BLaER1 (cell line): ENCODE data around the gene C22orf39.

Source experiments
- H3K27ac ChIP-seq: shearing (Covaris generic); formaldehyde crosslinking; 2 replicates; pipeline ENCODE4 v1.8.1; 2022
- H3K27me3 ChIP-seq: shearing (Covaris generic); formaldehyde crosslinking; 2 replicates; pipeline ENCODE4 v1.8.1; 2022
- H3K36me3 ChIP-seq: shearing (Covaris generic); formaldehyde crosslinking; 2 replicates; pipeline ENCODE4 v1.8.1; 2022
- H3K4me1 ChIP-seq: shearing (Covaris generic); formaldehyde crosslinking; 2 replicates; pipeline ENCODE4 v1.8.1; 2022
- H3K4me2 ChIP-seq: shearing (Covaris generic); formaldehyde crosslinking; 2 replicates; pipeline ENCODE4 v1.8.1; 2022
- H3K4me3 ChIP-seq: shearing (Covaris generic); formaldehyde crosslinking; 2 replicates; pipeline ENCODE4 v1.8.1; 2022
- H3K9ac ChIP-seq: shearing (Covaris generic); formaldehyde crosslinking; 2 replicates; pipeline ENCODE4 v1.8.1; 2022
- H3K9me3 ChIP-seq: shearing (Covaris generic); formaldehyde crosslinking; 2 replicates; pipeline ENCODE4 v1.8.1; 2022
- H4K20me1 ChIP-seq: shearing (Covaris generic); formaldehyde crosslinking; 2 replicates; pipeline ENCODE4 v1.8.1; 2022
- Cebpa-rat ChIP-seq: shearing (Covaris generic); IDR thresholded peaks from 2 replicates; pipeline ENCODE4 v1.8.1; 2022

C22orf39 gene

GRCh38 chr22:19396934-19397733, 50.4 kb downstream of the C22orf39 start:
- TF ChIP-seq Cebpa-rat = no peak
- no peaks in the 10 kb centered on the region for H3K9me3 ChIP-seq
- peaks cover 11% of the 10 kb centered on the region; the same call in 1 of the 2 replicates for H4K20me1 ChIP-seq
- H3K27ac ChIP-seq = no peak overlapping the region
- no peak overlapping the region for H3K4me3 ChIP-seq
- H3K4me1 ChIP-seq = no peaks in the 10 kb centered on the region
- H3K27me3 ChIP-seq = no peaks in the 10 kb centered on the region
- H3K9ac ChIP-seq = no peak overlapping the region
- H3K4me2 ChIP-seq = no peak overlapping the region
- H3K36me3 ChIP-seq = peaks cover 99% of the 10 kb centered on the region

GRCh38 chr22:19396561-19396933, 51.0 kb downstream of the C22orf39 start:
- no peaks in the 10 kb centered on the region for H3K4me1 ChIP-seq
- H3K27me3 ChIP-seq = no peaks in the 10 kb centered on the region
- peaks cover 11% of the 10 kb centered on the region; the same call in 1 of the 2 replicates for H4K20me1 ChIP-seq
- H3K4me2 ChIP-seq = no peak overlapping the region
- TF ChIP-seq Cebpa-rat = no peak
- no peak overlapping the region for H3K27ac ChIP-seq
- H3K9me3 ChIP-seq = no peaks in the 10 kb centered on the region
- no peak overlapping the region for H3K4me3 ChIP-seq
- H3K9ac ChIP-seq = no peak overlapping the region
- H3K36me3 ChIP-seq = peaks cover 100% of the 10 kb centered on the region

GRCh38 chr22:19395276-19395675, 52.2 kb downstream of the C22orf39 start:
- no peaks in the 10 kb centered on the region for H3K4me1 ChIP-seq
- peaks cover 11% of the 10 kb centered on the region; the same call in 1 of the 2 replicates for H4K20me1 ChIP-seq
- no peak overlapping the region for H3K27ac ChIP-seq
- no peak overlapping the region for H3K4me2 ChIP-seq
- no peaks in the 10 kb centered on the region for H3K9me3 ChIP-seq
- H3K9ac ChIP-seq = no peak overlapping the region
- peaks cover 100% of the 10 kb centered on the region for H3K36me3 ChIP-seq
- no peak for TF ChIP-seq Cebpa-rat
- H3K4me3 ChIP-seq = no peak overlapping the region
- H3K27me3 ChIP-seq = no peaks in the 10 kb centered on the region

GRCh38 chr22:19394274-19395050, 53.0 kb downstream of the C22orf39 start:
- Histone ChIP-seq H3K27ac (no peak overlapping the region), H3K9ac (no peak overlapping the region), H4K20me1 (peaks cover 11% of the 10 kb centered on the region; the same call in 1 of the 2 replicates), H3K4me1 (no peaks in the 10 kb centered on the region), H3K9me3 (no peaks in the 10 kb centered on the region), H3K27me3 (no peaks in the 10 kb centered on the region), H3K36me3 (peaks cover 100% of the 10 kb centered on the region), H3K4me2 (no peak overlapping the region), H3K4me3 (no peak overlapping the region)
- TF ChIP-seq Cebpa-rat = no peak

DNA sequence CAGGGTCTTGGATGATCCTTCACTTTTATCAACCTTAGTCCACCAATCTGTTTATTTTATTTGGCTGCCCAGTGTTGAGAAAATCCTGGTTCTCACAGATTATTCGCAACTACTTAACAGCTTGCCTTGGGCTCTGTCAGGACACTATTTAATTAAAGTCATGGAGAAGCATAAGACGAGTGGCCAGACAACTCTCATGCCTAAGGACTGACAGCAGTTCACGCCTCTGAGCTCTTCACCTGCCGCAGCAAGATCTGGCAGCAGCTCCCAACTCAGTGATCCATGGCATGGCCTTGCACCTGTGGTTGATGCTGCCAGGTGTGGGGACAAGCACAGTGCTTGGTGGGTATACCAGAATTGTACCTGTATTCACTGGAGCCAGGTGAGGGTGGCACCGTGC, 53.8 kb downstream of the C22orf39 start:
- Histone ChIP-seq H3K9ac (no peak overlapping the region), H3K4me2 (no peak overlapping the region), H3K36me3 (peaks cover 100% of the 10 kb centered on the region), H3K27me3 (no peaks in the 10 kb centered on the region), H3K9me3 (no peaks in the 10 kb centered on the region), H3K27ac (no peak overlapping the region), H4K20me1 (peaks cover 11% of the 10 kb centered on the region; the same call in 1 of the 2 replicates), H3K4me3 (no peak overlapping the region), H3K4me1 (no peaks in the 10 kb centered on the region)
- TF ChIP-seq Cebpa-rat = no peak
